ENCODE measurements around the gene PANK2. TPM values are rescaled to one million over a fixed set of nuclear protein-coding genes. Genes with fewer than 3 reads are reported as not detected.
"Not testable (repeated sequence)": the region's sequence is repeated elsewhere in the genome, so short reads cannot be mapped to it uniquely, and the experiment has no call there.

The PANK2 gene
- total RNA-seq, 2 experiments from 2014 or later, result 49.0 to 51.1 TPM

DNA sequence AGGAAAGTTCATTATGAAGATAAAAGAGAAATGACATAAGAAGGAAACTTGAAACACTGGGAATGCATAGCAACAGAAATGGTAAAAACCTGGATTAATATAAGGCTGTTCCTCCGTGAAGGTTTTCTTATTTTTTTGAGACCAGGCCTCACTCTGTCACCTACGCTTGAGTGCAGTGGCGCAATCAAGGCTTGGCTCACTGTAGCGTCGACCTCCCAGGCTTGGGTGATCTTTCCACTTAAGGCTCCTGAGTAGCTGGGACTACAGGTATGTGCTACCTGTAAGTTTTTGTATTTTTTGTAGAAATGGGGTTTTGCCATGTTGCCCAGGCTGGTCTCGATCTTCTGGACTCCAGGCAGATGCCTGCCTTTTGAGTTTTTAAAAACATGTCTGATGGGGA lies 51.7 kb downstream of the PANK2 start:
- Histone ChIP-seq H3K4me3 (ENCODE audit: low read length) (no peak overlapping the region), H3K27ac (ENCODE audit: low read depth in 1 of 2, low read length in 2 of 2) (no peak overlapping the region), H3K36me3 (ENCODE audit: insufficient read depth, low read length) (peaks cover 13% of the 10 kb centered on the region), H3K9me3 (ENCODE audit: control insufficient read depth in 1 of 2, insufficient read depth in 1 of 2, low read length in 2 of 2) (peaks cover 3 to 6% of the 10 kb centered on the region in 2 experiments), H3K4me1 (ENCODE audit: insufficient read depth, low read length) (no peaks in the 10 kb centered on the region), H3K27me3 (ENCODE audit: control insufficient read depth in 1 of 2, insufficient read depth in 2 of 2, low read length in 2 of 2) (no peaks in the 10 kb centered on the region)
- Mint-ChIP-seq H3K9me3 (peaks cover 3% of the 10 kb centered on the region), H3K36me3 (ENCODE audit: low read depth) (peaks cover 62% of the 10 kb centered on the region), H3K4me1 (ENCODE audit: low read depth) (no peaks in the 10 kb centered on the region), H3K4me3 (no peak overlapping the region), H3K27ac (no peak overlapping the region), H3K27me3 (no peaks in the 10 kb centered on the region)
- intact Hi-C loops (cut with DNase I, micrococcal nuclease), result no loop called here
- ChIA-PET CTCF (no interaction called here), POLR2A (interaction anchor here (1.2 kb wide), 1 partner anchor 12 kb away, joined by 4 read pairs; no protein-coding TSS in a partner anchor)
- TF ChIP-seq, protein P1, sequence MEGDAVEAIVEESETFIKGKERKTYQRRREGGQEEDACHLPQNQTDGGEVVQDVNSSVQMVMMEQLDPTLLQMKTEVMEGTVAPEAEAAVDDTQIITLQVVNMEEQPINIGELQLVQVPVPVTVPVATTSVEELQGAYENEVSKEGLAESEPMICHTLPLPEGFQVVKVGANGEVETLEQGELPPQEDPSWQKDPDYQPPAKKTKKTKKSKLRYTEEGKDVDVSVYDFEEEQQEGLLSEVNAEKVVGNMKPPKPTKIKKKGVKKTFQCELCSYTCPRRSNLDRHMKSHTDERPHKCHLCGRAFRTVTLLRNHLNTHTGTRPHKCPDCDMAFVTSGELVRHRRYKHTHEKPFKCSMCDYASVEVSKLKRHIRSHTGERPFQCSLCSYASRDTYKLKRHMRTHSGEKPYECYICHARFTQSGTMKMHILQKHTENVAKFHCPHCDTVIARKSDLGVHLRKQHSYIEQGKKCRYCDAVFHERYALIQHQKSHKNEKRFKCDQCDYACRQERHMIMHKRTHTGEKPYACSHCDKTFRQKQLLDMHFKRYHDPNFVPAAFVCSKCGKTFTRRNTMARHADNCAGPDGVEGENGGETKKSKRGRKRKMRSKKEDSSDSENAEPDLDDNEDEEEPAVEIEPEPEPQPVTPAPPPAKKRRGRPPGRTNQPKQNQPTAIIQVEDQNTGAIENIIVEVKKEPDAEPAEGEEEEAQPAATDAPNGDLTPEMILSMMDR (IDR thresholded peaks at IDR 0.05), result no peak
- ATAC-seq (ENCODE audit: poor library complexity) (no peak), DNase-seq (no peak)

DNA sequence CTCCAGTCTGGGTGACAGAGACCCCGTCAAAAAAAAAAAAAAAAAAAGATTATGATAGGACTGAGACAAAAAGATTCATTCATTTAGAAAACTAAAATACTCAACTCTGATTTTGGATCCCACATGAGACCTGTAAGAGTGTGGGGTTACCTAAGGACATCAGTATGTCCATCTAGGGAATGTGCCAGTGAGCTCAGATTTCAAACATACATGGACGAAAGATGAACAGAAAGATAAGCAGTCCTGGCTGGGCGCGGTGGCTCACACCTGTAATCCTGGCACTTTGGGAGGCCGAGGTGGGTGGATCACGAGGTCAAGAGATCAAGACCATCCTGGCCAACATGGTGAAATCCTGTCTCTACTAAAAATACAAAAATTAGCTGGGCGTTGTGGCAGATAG lies 57.5 kb downstream of the PANK2 start:
- H3K4me3 ChIP-seq (ENCODE audit: low read length); ATAC-seq (ENCODE audit: poor library complexity); intact Hi-C loops (cut with DNase I, micrococcal nuclease); H3K27me3 ChIP-seq (ENCODE audit: control insufficient read depth in 1 of 2, insufficient read depth in 2 of 2, low read length in 2 of 2); H3K9me3 Mint-ChIP-seq; H3K27ac ChIP-seq (ENCODE audit: low read depth in 1 of 2, low read length in 2 of 2); POLR2A ChIA-PET; H3K27ac Mint-ChIP-seq; H3K9me3 ChIP-seq (ENCODE audit: control insufficient read depth in 1 of 2, insufficient read depth in 1 of 2, low read length in 2 of 2); H3K36me3 ChIP-seq (ENCODE audit: insufficient read depth, low read length); DNase-seq; H3K27me3 Mint-ChIP-seq; H3K4me1 ChIP-seq (ENCODE audit: insufficient read depth, low read length); H3K4me1 Mint-ChIP-seq (ENCODE audit: low read depth); H3K4me3 Mint-ChIP-seq: not testable (repeated sequence)
- peaks cover 23% of the 10 kb centered on the region for H3K36me3 Mint-ChIP-seq (ENCODE audit: low read depth)
- CTCF ChIA-PET, result interaction anchor here (1.5 kb wide), 1 partner anchor 18 kb away, joined by 5 read pairs; no protein-coding TSS in a partner anchor

DNA sequence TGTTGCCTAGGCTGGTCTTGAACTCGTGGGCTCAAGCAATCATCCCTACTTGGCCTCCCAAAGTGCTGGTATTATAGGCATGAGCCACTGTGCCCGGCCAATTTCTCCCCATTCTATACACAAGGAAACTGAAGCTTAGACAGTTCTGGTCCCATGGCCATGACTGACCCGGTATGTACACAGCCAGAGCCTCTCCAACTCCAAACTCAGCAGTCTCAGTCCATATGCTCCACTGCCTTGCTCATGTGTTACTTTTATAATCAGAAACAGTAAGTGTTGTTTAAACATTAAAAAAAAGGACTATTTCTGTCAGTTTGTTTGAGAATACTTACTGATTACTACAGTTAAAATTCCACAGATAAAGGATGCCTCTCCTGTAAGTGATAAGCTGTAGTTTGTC lies 75.5 kb downstream of the PANK2 start:
- Mint-ChIP-seq H3K4me1 (ENCODE audit: low read depth) (peaks cover 12% of the 10 kb centered on the region), H3K4me3 (no peak overlapping the region), H3K36me3 (ENCODE audit: low read depth) (peaks cover 19% of the 10 kb centered on the region), H3K9me3 (no peaks in the 10 kb centered on the region), H3K27me3 (no peaks in the 10 kb centered on the region), H3K27ac (no peak overlapping the region)
- intact Hi-C loops (cut with DNase I, micrococcal nuclease), result no loop called here
- ATAC-seq (ENCODE audit: poor library complexity) (no peak), DNase-seq (no peak)
- Histone ChIP-seq H3K4me1 (ENCODE audit: insufficient read depth, low read length) (no peaks in the 10 kb centered on the region), H3K4me3 (ENCODE audit: low read length) (no peak overlapping the region), H3K9me3 (ENCODE audit: control insufficient read depth in 1 of 2, insufficient read depth in 1 of 2, low read length in 2 of 2) (no peaks in the 10 kb centered on the region), H3K27ac (ENCODE audit: low read depth in 1 of 2, low read length in 2 of 2) (no peak overlapping the region), H3K27me3 (ENCODE audit: control insufficient read depth in 1 of 2, insufficient read depth in 2 of 2, low read length in 2 of 2) (no peaks in the 10 kb centered on the region), H3K36me3 (ENCODE audit: insufficient read depth, low read length) (no peaks in the 10 kb centered on the region)
- ChIA-PET CTCF (interaction anchor here (0.9 to 1.8 kb wide), 2 partner anchors 9 to 18 kb away, joined by 4 to 5 read pairs; no protein-coding TSS in a partner anchor), POLR2A (interaction anchor here (1.4 kb wide), 1 partner anchor 10 kb away, joined by 4 read pairs; no protein-coding TSS in a partner anchor)
- TF ChIP-seq, protein P1 (IDR thresholded peaks at IDR 0.05), result no peak

DNA sequence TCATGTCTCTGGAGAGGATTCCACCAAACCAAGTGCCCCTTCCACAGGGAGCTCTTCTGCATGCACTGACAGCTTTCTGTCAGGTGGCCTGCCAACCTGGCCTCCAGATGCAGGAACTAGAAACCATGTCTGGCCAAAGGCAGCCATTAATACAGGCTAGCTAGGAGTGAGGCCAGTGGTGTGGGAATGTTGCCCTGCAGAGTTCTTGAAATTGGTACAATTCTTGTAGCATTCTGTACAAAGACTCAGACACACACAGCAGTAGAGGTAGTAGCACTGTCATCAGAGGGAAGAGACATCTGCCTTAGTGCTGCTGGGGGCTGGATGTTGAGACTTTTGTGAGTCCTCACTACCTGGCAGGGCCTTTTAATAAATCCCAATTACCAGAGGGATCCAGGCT lies 77.4 kb downstream of the PANK2 start:
- CTCF ChIA-PET, result interaction anchor here (1.1 kb wide), 1 partner anchor 10 kb away, joined by 3 read pairs; no protein-coding TSS in a partner anchor
- H3K27ac ChIP-seq (ENCODE audit: low read depth in 1 of 2, low read length in 2 of 2), result no peak overlapping the region
- H3K36me3 ChIP-seq (ENCODE audit: insufficient read depth, low read length), result no peaks in the 10 kb centered on the region
- H3K4me1 Mint-ChIP-seq (ENCODE audit: low read depth), result peaks cover 12% of the 10 kb centered on the region
- H3K4me3 ChIP-seq (ENCODE audit: low read length), result no peak overlapping the region
- H3K36me3 Mint-ChIP-seq (ENCODE audit: low read depth), result peaks cover 14% of the 10 kb centered on the region
- H3K27me3 Mint-ChIP-seq, result no peaks in the 10 kb centered on the region
- ATAC-seq (ENCODE audit: poor library complexity) (no peak), DNase-seq (no peak)
- H3K9me3 ChIP-seq (ENCODE audit: control insufficient read depth in 1 of 2, insufficient read depth in 1 of 2, low read length in 2 of 2), result no peaks in the 10 kb centered on the region
- H3K4me1 ChIP-seq (ENCODE audit: insufficient read depth, low read length), result no peaks in the 10 kb centered on the region
- no peak overlapping the region for H3K27ac Mint-ChIP-seq
- H3K27me3 ChIP-seq (ENCODE audit: control insufficient read depth in 1 of 2, insufficient read depth in 2 of 2, low read length in 2 of 2), result no peaks in the 10 kb centered on the region
- no peak overlapping the region for H3K4me3 Mint-ChIP-seq
- intact Hi-C loops (cut with DNase I, micrococcal nuclease), result no loop called here
- POLR2A ChIA-PET, result no interaction called here
- TF ChIP-seq, protein P1 (IDR thresholded peaks at IDR 0.05), result no peak
- no peaks in the 10 kb centered on the region for H3K9me3 Mint-ChIP-seq
